Mesenchymal stem cell (in vitro differentiated cells and primary cell): Measurements from ENCODE around the gene PRIM2.
A peak's percentile ranks its signal among the peaks of the same experiment; 100 is the strongest.

ENCODE experiments used
- DNase-seq: peaks from one replicate; pipeline ENCODE4 v3.0.0-alpha.2; 2013
- H2AFZ ChIP-seq: one replicate; pipeline ENCODE4 v1.6.1; 2013; ENCODE audit warnings: low read depth, mild to moderate bottlenecking, control low read depth, inconsistent platforms, low read length, moderate library complexity
- H2AK5ac ChIP-seq: 2 replicates; pipeline ENCODE4 v1.6.1; 2013; ENCODE audit warnings: low read length, moderate library complexity, mild to moderate bottlenecking, inconsistent platforms; ENCODE audit not compliant: severe bottlenecking
- H2BK120ac ChIP-seq: one replicate; pipeline ENCODE4 v1.6.1; 2013; ENCODE audit warnings: low read depth, mild to moderate bottlenecking, inconsistent platforms, low read length, moderate library complexity
- H2BK12ac ChIP-seq, 2 experiments: one replicate each; pipeline ENCODE4 v1.6.1; 2013; ENCODE audit warnings: inconsistent platforms in 2 of 2, low read length in 2 of 2, mild to moderate bottlenecking in 2 of 2, moderate library complexity in 2 of 2, control low read depth in 1 of 2
- H2BK15ac ChIP-seq: one replicate; pipeline ENCODE4 v1.6.1; 2013; ENCODE audit warnings: mild to moderate bottlenecking, low read depth, inconsistent platforms; ENCODE audit not compliant: poor library complexity, severe bottlenecking
- H2BK5ac ChIP-seq: 2 replicates; pipeline ENCODE4 v1.6.1; 2013; ENCODE audit warnings: low read depth, mild to moderate bottlenecking, low read length, control low read depth, inconsistent platforms; ENCODE audit not compliant: poor library complexity, severe bottlenecking
- H3K14ac ChIP-seq, 2 experiments: one replicate each; pipeline ENCODE4 v1.6.1; 2013; ENCODE audit warnings: inconsistent platforms in 2 of 2, low read length in 2 of 2, control low read depth in 1 of 2, mild to moderate bottlenecking in 1 of 2, moderate library complexity in 1 of 2
- H3K18ac ChIP-seq, 2 experiments: one replicate each; pipeline ENCODE4 v1.6.1; 2013; ENCODE audit warnings: inconsistent platforms in 2 of 2, low read length in 2 of 2, control low read depth in 1 of 2, low read depth in 1 of 2, mild to moderate bottlenecking in 1 of 2
- H3K23ac ChIP-seq, 2 experiments: one replicate each; pipeline ENCODE4 v1.6.1; 2013; ENCODE audit warnings: inconsistent platforms in 2 of 2, low read length in 2 of 2, mild to moderate bottlenecking in 2 of 2, moderate library complexity in 2 of 2, control low read depth in 1 of 2
- H3K27ac ChIP-seq: 2 replicates; pipeline ENCODE4 v1.5.1; 2013; ENCODE audit warnings: mild to moderate bottlenecking, moderate library complexity, low read length, control low read depth, inconsistent platforms; ENCODE audit not compliant: poor library complexity, severe bottlenecking
- H3K27me3 ChIP-seq, 2 experiments: 2 replicates each; pipeline versions ENCODE4 v1.6.1 to v1.7.0; 2013; ENCODE audit warnings: low read length in 2 of 2, mild to moderate bottlenecking in 2 of 2, moderate library complexity in 2 of 2, control low read depth in 1 of 2, inconsistent platforms in 1 of 2; ENCODE audit not compliant: control insufficient read depth in 1 of 2, insufficient read depth in 1 of 2
- H3K36me3 ChIP-seq, 2 experiments: 2 replicates each; pipeline versions ENCODE4 v1.6.1 to v1.7.0; 2013; ENCODE audit warnings: low read length in 2 of 2, control low read depth in 1 of 2, inconsistent platforms in 1 of 2, low read depth in 1 of 2, mild to moderate bottlenecking in 1 of 2; ENCODE audit not compliant: insufficient read depth in 2 of 2, control insufficient read depth in 1 of 2
- H3K4ac ChIP-seq, 2 experiments: one replicate each; pipeline ENCODE4 v1.6.1; 2013; ENCODE audit warnings: inconsistent platforms in 2 of 2, low read length in 2 of 2, mild to moderate bottlenecking in 2 of 2, moderate library complexity in 2 of 2, control low read depth in 1 of 2, low read depth in 1 of 2
- H3K4me1 ChIP-seq: 2 replicates; pipeline ENCODE4 v1.6.1; 2013; ENCODE audit warnings: low read depth, low read length, control low read depth; ENCODE audit not compliant: control insufficient read depth, insufficient read depth
- H3K4me2 ChIP-seq: 2 replicates; pipeline ENCODE4 v1.6.1; 2013; ENCODE audit warnings: low read length, mild to moderate bottlenecking, inconsistent platforms; ENCODE audit not compliant: poor library complexity, severe bottlenecking
- H3K4me3 ChIP-seq, 2 experiments: 2 replicates each; pipeline versions ENCODE4 v1.5.1 to v1.7.0; 2013; ENCODE audit warnings: low read length in 2 of 2, mild to moderate bottlenecking in 2 of 2, control low read depth in 1 of 2, low read depth in 1 of 2; ENCODE audit not compliant: insufficient read depth in 1 of 2
- H3K79me1 ChIP-seq: replicated peaks from 2 replicates; pipeline ENCODE4 v1.6.1; 2013; ENCODE audit warnings: mild to moderate bottlenecking, control low read depth, low read length, inconsistent platforms; ENCODE audit not compliant: poor library complexity, severe bottlenecking
- H3K9ac ChIP-seq: 2 replicates; pipeline ENCODE4 v1.7.0; 2013; ENCODE audit warnings: mild to moderate bottlenecking, low read length, moderate library complexity
- H3K9me3 ChIP-seq: 2 replicates; pipeline ENCODE4 v1.7.0; 2013; ENCODE audit warnings: mild to moderate bottlenecking, low read length; ENCODE audit not compliant: control insufficient read depth
- H4K8ac ChIP-seq: one replicate; pipeline ENCODE4 v1.6.1; 2013; ENCODE audit warnings: inconsistent platforms, mild to moderate bottlenecking, low read length, moderate library complexity
- H4K91ac ChIP-seq: one replicate; pipeline ENCODE4 v1.6.1; 2013; ENCODE audit warnings: mild to moderate bottlenecking, low read length, inconsistent platforms
- WGBS: methylation state at CpG from one replicate; pipeline ENCODE4 v1.1.7; 2013; ENCODE audit warnings: mixed read lengths; 5-methylcytosine and 5-hydroxymethylcytosine counted together

PRIM2 gene

DNA sequence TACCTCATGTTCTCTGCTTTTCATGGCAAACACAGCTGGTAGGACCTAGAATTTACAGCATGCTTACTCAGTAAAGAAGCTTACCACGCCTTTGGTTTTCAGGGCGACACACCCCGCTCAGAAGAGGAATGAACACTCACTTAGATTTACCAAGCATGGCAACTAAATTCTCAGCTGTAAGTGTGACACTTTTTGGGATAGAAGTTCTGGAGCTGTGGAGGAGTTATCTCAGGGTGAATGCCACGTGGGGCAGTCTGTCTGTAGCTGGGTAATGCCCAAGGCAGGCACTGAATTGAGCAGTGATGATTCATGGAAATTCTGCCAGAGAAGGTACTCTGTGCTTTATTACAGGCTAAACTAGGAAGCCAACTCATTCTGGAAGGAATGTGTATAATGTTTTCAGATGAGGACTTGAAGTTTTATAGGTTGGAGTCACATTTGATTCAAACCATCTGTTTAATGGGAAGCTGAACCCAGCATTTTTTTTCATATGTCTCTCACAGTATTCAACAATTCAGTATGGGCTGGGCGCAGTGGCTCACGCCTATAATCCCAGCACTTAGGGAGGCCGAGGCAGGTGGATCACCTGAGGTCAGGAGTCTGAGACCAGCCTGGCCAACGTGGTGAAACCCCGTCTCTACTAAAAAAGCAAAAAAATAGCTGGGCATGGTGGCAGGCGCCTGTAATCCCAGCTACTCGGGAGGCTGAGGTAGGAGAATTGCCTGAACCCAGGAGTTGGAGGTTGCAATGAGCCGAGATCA is 3.5 kb upstream of the PRIM2 start:
- Histone ChIP-seq H4K8ac (peak overlapping the region; percentile 14), H2BK12ac (peak overlapping the region; percentile 15 to 67), H3K4me1 (peaks cover 7% of the 10 kb centered on the region), H3K9ac (peak overlapping the region; percentile 89), H3K14ac (no peak overlapping the region), H3K9me3 (no peaks in the 10 kb centered on the region), H2BK120ac (no peak overlapping the region), H4K91ac (no peak overlapping the region), H3K23ac (no peak overlapping the region), H3K79me1 (peaks cover 9% of the 10 kb centered on the region), H3K4me2 (peak overlapping the region; percentile 6), H2BK5ac (no peak overlapping the region), H3K27me3 (no peaks in the 10 kb centered on the region), H2BK15ac (no peak overlapping the region), H2AFZ (peak overlapping the region; percentile 18), H3K4me3 (peak overlapping the region in 1 of 2 experiments; percentile 41), H3K18ac (peak overlapping the region; percentile 16 to 59), H3K36me3 (peaks cover 0 to 4% of the 10 kb centered on the region in 2 experiments), H3K27ac (peak overlapping the region; percentile 76), H2AK5ac (no peak overlapping the region), H3K4ac (peak overlapping the region in 1 of 2 experiments; percentile 17)
- 53% methylated on average over 10 of the region's 12 CpGs for WGBS
- peak; percentile 94 for DNase-seq

DNA sequence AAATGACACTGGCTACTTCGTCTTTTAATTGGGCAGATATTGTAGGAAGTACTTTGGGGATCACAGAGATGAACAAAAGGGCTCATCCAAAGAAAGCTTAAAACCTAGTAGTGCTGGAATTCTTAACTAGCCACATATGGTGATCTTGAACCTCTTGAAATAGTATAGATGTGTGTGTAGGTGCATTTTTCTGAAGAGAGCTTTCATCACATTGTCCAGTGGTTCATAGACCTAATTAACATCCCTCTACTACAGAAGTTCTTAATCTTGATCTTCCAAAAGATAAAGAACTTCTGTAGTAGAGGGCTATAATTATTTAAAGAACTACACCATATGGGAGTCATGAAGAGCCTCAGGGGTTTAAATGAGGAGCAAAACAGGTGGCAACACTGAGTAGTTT is 2.3 kb upstream of the PRIM2 start:
- H2BK5ac ChIP-seq, result no peak overlapping the region
- DNase-seq, result no peak
- peaks cover 18% of the 10 kb centered on the region for H3K79me1 ChIP-seq
- H3K27me3 ChIP-seq, result no peaks in the 10 kb centered on the region
- no peak overlapping the region for H2AK5ac ChIP-seq
- H2AFZ ChIP-seq, result no peak overlapping the region
- peaks cover 7% of the 10 kb centered on the region for H3K4me1 ChIP-seq
- no peak overlapping the region for H3K27ac ChIP-seq
- H3K4ac ChIP-seq, result no peak overlapping the region
- H2BK12ac ChIP-seq, result no peak overlapping the region
- no peak overlapping the region for H4K8ac ChIP-seq
- no peak overlapping the region for H3K23ac ChIP-seq
- no peak overlapping the region for H3K4me3 ChIP-seq
- WGBS, result 93% methylated on average over 1 of the region's 1 CpG
- peak overlapping the region; percentile 89 for H3K9ac ChIP-seq
- H3K4me2 ChIP-seq, result no peak overlapping the region
- H4K91ac ChIP-seq, result no peak overlapping the region
- H3K36me3 ChIP-seq, result peaks cover 0 to 14% of the 10 kb centered on the region in 2 experiments
- no peak overlapping the region for H2BK15ac ChIP-seq
- H3K14ac ChIP-seq, result no peak overlapping the region
- H3K9me3 ChIP-seq, result no peaks in the 10 kb centered on the region
- no peak overlapping the region for H2BK120ac ChIP-seq
- no peak overlapping the region for H3K18ac ChIP-seq

DNA sequence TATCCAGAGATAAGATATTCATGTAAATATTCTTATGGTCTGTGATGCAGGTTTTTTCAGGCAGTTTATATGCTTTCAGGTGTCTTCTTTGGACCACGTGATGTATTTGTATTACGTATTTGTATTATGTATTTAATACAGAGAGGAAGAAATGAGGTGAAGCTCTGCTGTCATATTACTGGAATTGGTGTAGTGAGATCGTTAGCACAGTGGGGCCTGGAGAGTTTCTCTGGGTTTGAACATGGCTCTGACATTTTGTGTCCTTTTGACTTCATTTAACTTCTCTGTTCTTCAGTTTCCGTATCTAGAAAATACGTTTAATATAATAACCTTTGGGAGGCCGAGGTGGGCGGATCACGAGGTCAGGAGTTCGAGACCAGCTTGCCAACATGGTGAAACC is 1.6 kb upstream of the PRIM2 start:
- H2BK120ac ChIP-seq, result no peak overlapping the region
- 93% methylated on average over 9 of the region's 9 CpGs for WGBS
- H2AK5ac ChIP-seq, result no peak overlapping the region
- H3K9me3 ChIP-seq, result no peaks in the 10 kb centered on the region
- H3K79me1 ChIP-seq, result peaks cover 21% of the 10 kb centered on the region
- H3K4me3 ChIP-seq, result no peak overlapping the region
- peaks cover 4% of the 10 kb centered on the region for H3K4me1 ChIP-seq
- H2BK12ac ChIP-seq, result no peak overlapping the region
- no peak overlapping the region for H3K18ac ChIP-seq
- no peak overlapping the region for H2BK5ac ChIP-seq
- H3K27me3 ChIP-seq, result no peaks in the 10 kb centered on the region
- no peak overlapping the region for H3K27ac ChIP-seq
- no peak overlapping the region for H3K4ac ChIP-seq
- H2AFZ ChIP-seq, result no peak overlapping the region
- no peak overlapping the region for H4K8ac ChIP-seq
- H3K23ac ChIP-seq, result no peak overlapping the region
- H3K14ac ChIP-seq, result no peak overlapping the region
- H3K36me3 ChIP-seq, result peaks cover 0 to 21% of the 10 kb centered on the region in 2 experiments
- no peak overlapping the region for H4K91ac ChIP-seq
- H2BK15ac ChIP-seq, result no peak overlapping the region
- H3K9ac ChIP-seq, result peak overlapping the region; percentile 89
- DNase-seq, result no peak
- no peak overlapping the region for H3K4me2 ChIP-seq

- Histone ChIP-seq H4K8ac (no peak overlapping the region), H3K4me2 (peak overlapping the region; percentile 97), H3K79me1 (peaks cover 24% of the 10 kb centered on the region), H3K23ac (no peak overlapping the region), H3K27me3 (no peaks in the 10 kb centered on the region), H2AK5ac (no peak overlapping the region), H3K4ac (no peak overlapping the region), H3K4me3 (peak overlapping the region; percentile 54 to 86), H2BK12ac (no peak overlapping the region), H3K4me1 (peaks cover 4% of the 10 kb centered on the region), H3K14ac (no peak overlapping the region), H2BK5ac (no peak overlapping the region), H3K18ac (no peak overlapping the region), H2AFZ (peak overlapping the region; percentile 6), H3K27ac (peak overlapping the region; percentile 6), H4K91ac (no peak overlapping the region), H3K9me3 (no peaks in the 10 kb centered on the region), H3K36me3 (peaks cover 0 to 29% of the 10 kb centered on the region in 2 experiments), H2BK15ac (no peak overlapping the region), H3K9ac (peak overlapping the region; percentile 89), H2BK120ac (no peak overlapping the region)
- WGBS, result under 1% methylated on average over 26 of the region's 26 CpGs
- peak; percentile 93 for DNase-seq
Measured at GRCh38 chr6:57316581-57317059, 810 bp upstream of the PRIM2 start.
